ENCODE data around the gene C1QL2. TPM values are rescaled to one million over a fixed set of nuclear protein-coding genes. Genes with fewer than 3 reads are reported as not detected.

The C1QL2 gene
- total RNA-seq, 4 donors from 2014 or later = not detected

DNA sequence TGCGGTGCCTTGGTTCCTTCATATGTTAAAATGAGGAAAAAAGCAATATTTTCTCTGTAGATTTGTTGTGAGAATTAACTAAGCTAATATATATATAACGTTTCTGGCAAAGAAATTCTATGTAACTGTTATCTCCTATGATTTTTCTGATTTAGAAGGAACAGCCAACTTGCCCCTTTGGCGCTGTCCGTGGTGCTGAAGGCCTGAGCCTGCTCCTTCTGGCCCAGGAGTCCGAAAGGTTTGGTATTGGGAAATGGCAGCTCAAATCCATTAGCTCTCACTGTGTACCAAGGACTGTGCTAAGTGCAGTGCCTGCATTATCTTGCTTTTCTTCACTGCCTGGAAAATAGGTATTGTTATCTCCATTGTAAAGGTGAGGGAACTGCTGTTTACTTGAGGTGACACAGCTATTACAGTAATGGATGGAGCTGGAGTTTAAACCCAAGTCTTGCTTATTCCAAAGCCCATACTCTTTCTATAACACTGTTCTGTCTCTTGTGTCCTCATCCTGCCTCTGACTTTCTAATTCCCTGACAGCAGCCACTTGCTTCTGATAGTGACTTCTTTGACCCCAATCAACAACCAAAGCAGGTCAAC lies 52.2 kb downstream of the C1QL2 start:
- H3K27me3 ChIP-seq = peaks cover 26% of the 10 kb centered on the region
- 25 to 50% methylated on average over 2 to 5 of the region's 5 CpGs for WGBS, 2 donors (ENCODE audit: low coverage in 1 of 2)
- H3K4me3 ChIP-seq = no peak overlapping the region
- peaks cover 0 to 30% (median 0%) of the 10 kb centered on the region in 3 donors for H3K9me3 ChIP-seq
- no peak for TF ChIP-seq POLR2AphosphoS5 (IDR thresholded peaks at IDR 0.05)
- no peak for TF ChIP-seq EP300 (IDR thresholded peaks at IDR 0.05)
- no peak for TF ChIP-seq POLR2A (IDR thresholded peaks at IDR 0.05)
- TF ChIP-seq, protein P1, sequence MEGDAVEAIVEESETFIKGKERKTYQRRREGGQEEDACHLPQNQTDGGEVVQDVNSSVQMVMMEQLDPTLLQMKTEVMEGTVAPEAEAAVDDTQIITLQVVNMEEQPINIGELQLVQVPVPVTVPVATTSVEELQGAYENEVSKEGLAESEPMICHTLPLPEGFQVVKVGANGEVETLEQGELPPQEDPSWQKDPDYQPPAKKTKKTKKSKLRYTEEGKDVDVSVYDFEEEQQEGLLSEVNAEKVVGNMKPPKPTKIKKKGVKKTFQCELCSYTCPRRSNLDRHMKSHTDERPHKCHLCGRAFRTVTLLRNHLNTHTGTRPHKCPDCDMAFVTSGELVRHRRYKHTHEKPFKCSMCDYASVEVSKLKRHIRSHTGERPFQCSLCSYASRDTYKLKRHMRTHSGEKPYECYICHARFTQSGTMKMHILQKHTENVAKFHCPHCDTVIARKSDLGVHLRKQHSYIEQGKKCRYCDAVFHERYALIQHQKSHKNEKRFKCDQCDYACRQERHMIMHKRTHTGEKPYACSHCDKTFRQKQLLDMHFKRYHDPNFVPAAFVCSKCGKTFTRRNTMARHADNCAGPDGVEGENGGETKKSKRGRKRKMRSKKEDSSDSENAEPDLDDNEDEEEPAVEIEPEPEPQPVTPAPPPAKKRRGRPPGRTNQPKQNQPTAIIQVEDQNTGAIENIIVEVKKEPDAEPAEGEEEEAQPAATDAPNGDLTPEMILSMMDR (IDR thresholded peaks at IDR 0.05) = no peak
- no peaks in the 10 kb centered on the region for H3K4me1 ChIP-seq
- no peak for ATAC-seq
- no peak overlapping the region for H3K27ac ChIP-seq
- no peaks in the 10 kb centered on the region for H3K36me3 ChIP-seq

Small RNA genes within 50 kb of the gene (small RNA-seq; reads per million reads assigned to genes)
- gene RN7SL468P = 0 reads per million in 4 donors

Other genes with a start within 250 kb of the C1QL2 start
- 10 to 100 TPM in 2 of 4 donors, 1 to 10 TPM in 2; 1.9 to 56.1 (median 24.0) TPM for gene MARCO, start 216.6 kb downstream of the C1QL2 start, total RNA-seq
- 10 to 100 TPM in 1 of 4 donors, 1 to 10 TPM in 3; 2.0 to 10.6 (median 4.6) TPM for gene STEAP3, start 65.1 kb upstream of the C1QL2 start, total RNA-seq
- 10 to 100 TPM in 2 of 4 donors, 1 to 10 TPM in 2; 9.2 to 17.3 (median 11.9) TPM for gene C2orf76, start 208.1 kb upstream of the C1QL2 start, total RNA-seq
- gene DBI, start 208.2 kb upstream of the C1QL2 start, total RNA-seq = 100 to 1,000 TPM in 1 of 4 donors, 10 to 100 TPM in 3; 43.0 to 101 (median 80.9) TPM

Measured in gastroesophageal sphincter (tissue), 4 donors.